Measurements from ENCODE around the gene UBR4.

Gene UBR4

GRCh38 chr1:19087017-19087736 lies 122.9 kb downstream of the UBR4 start:
- no peak for DNase-seq (ENCODE audit: low read depth)
- no peak overlapping the region for H3K4me3 ChIP-seq (ENCODE audit: low read depth, low read length)
- TF ChIP-seq, protein P1, sequence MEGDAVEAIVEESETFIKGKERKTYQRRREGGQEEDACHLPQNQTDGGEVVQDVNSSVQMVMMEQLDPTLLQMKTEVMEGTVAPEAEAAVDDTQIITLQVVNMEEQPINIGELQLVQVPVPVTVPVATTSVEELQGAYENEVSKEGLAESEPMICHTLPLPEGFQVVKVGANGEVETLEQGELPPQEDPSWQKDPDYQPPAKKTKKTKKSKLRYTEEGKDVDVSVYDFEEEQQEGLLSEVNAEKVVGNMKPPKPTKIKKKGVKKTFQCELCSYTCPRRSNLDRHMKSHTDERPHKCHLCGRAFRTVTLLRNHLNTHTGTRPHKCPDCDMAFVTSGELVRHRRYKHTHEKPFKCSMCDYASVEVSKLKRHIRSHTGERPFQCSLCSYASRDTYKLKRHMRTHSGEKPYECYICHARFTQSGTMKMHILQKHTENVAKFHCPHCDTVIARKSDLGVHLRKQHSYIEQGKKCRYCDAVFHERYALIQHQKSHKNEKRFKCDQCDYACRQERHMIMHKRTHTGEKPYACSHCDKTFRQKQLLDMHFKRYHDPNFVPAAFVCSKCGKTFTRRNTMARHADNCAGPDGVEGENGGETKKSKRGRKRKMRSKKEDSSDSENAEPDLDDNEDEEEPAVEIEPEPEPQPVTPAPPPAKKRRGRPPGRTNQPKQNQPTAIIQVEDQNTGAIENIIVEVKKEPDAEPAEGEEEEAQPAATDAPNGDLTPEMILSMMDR (IDR thresholded peaks at IDR 0.05; ENCODE audit: insufficient read depth, low read depth, low read length, missing control alignments), result no peak

DNA sequence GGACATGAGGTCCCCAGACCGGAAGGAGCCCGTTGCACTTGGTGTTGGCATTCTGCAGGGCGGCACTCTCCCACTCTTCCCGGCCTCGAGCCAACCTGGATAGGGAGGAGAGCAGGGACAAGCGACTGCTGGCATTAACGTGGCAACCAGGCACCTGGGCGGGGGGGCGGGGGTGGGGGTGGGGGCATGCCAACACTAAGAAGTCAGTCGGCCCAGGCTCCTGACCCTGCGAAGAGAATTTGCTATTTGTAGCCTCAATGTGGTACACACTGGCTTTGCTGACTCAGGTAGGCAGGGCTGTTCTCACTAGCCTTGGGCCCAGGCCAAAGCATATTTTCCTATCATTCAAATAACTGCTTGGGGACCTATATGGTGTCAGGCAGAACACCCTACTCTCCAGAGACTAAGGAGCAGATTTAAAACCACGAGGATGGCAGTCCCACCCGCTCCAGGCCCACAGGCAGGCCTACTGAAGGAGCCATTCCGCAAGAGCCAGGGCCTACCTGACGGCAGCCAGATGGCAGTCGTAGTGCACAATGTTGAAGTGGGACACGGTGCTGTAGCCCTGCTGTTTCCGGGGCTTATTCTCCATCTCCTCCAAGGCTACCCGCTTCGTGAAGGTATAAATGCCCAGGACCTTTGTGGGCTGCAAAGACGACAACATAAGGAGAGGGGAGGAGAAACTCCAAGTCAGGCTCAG lies 123.7 kb downstream of the UBR4 start:
- no peak overlapping the region for H3K4me3 ChIP-seq (ENCODE audit: low read depth, low read length)
- TF ChIP-seq, protein P1 (IDR thresholded peaks at IDR 0.05; ENCODE audit: insufficient read depth, low read depth, low read length, missing control alignments), result no peak
- DNase-seq (ENCODE audit: low read depth), result no peak

GRCh38 chr1:19084206-19084738 lies 125.8 kb downstream of the UBR4 start:
- DNase-seq (ENCODE audit: low read depth), result no peak
- no peak overlapping the region for H3K4me3 ChIP-seq (ENCODE audit: low read depth, low read length)
- TF ChIP-seq, protein P1 (IDR thresholded peaks at IDR 0.05; ENCODE audit: insufficient read depth, low read depth, low read length, missing control alignments), result no peak

GRCh38 chr1:19083081-19083480 lies 127.0 kb downstream of the UBR4 start:
- DNase-seq (ENCODE audit: low read depth), result no peak

GRCh38 chr1:19081218-19081893 lies 128.7 kb downstream of the UBR4 start:
- DNase-seq (ENCODE audit: low read depth), result no peak
- H3K4me3 ChIP-seq (ENCODE audit: low read depth, low read length), result no peak overlapping the region
- TF ChIP-seq, protein P1 (IDR thresholded peaks at IDR 0.05; ENCODE audit: insufficient read depth, low read depth, low read length, missing control alignments), result no peak

More at GRCh38 chr1:19083081-19083480, 127.0 kb downstream of the UBR4 start:
- no peak overlapping the region for H3K4me3 ChIP-seq (ENCODE audit: low read depth, low read length)
- TF ChIP-seq, protein P1 (IDR thresholded peaks at IDR 0.05; ENCODE audit: insufficient read depth, low read depth, low read length, missing control alignments), result no peak

DNA sequence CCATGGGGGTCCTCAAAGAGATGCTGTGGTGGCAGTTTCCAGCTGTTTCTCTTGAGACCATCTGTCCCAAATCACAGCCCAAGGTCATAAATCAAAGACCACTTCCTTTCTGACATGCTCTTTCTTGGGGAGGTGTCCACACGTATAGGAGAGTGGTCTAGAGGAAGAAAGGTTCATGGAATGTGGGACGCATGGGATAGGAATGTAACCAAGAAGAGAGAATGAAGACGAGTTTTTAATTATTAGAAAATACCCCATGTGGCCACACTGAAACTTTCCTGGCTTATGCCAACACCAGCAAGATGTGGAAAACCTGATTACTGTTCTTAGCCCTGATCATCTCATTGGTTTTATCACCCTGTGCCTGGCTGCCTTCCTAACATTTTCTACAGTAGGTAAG lies 129.3 kb downstream of the UBR4 start:
- no peak overlapping the region for H3K4me3 ChIP-seq (ENCODE audit: low read depth, low read length)
- TF ChIP-seq, protein P1 (IDR thresholded peaks at IDR 0.05; ENCODE audit: insufficient read depth, low read depth, low read length, missing control alignments), result no peak
- no peak for DNase-seq (ENCODE audit: low read depth)

Data from GM12865 (cell line).